H1 (cell line): ENCODE data around the gene CCDC183.

ENCODE experiments used
- BCL11A ChIP-seq, 2 experiments: IDR thresholded peaks; one replicate each; pipeline ENCODE4 v1.6.1; 2011; ENCODE audit warnings: low read depth in 2 of 2, low read length in 2 of 2, mild to moderate bottlenecking in 2 of 2
- CTCF ChIP-seq, 3 experiments: IDR thresholded peaks; 1 replicate in 2 of 3; 2 replicates in 1 of 3; pipeline versions ENCODE4 v1.5.1 to v1.6.1; 2011; ENCODE audit warnings: low read length in 3 of 3, mild to moderate bottlenecking in 3 of 3, inconsistent platforms in 2 of 3, low read depth in 1 of 3, moderate library complexity in 1 of 3; ENCODE audit not compliant: insufficient read depth in 1 of 3; ENCODE audit errors: control extremely low read depth in 1 of 3
- EZH2 ChIP-seq: fragments of 200-600 bp; sonication (generic); IDR thresholded peaks from 2 replicates; pipeline ENCODE4 v1.7.1; 2012; ENCODE audit warnings: low read depth, mild to moderate bottlenecking, moderate library complexity, low read length, inconsistent platforms; ENCODE audit not compliant: severe bottlenecking
- NANOG ChIP-seq: IDR thresholded peaks from 2 replicates; pipeline ENCODE4 v1.6.1; 2011; ENCODE audit warnings: low read length, low read depth, mild to moderate bottlenecking, inconsistent platforms; ENCODE audit not compliant: insufficient read depth, poor library complexity, severe bottlenecking
- RAD21 ChIP-seq, 2 experiments: IDR thresholded peaks in 1 of 2; conservative IDR thresholded peaks in 1 of 2; 2 replicates each; pipeline ENCODE4 v1.6.1; 2011; ENCODE audit warnings: low read depth in 2 of 2, low read length in 2 of 2, improper control_type of control experiment in 1 of 2, inconsistent platforms in 1 of 2, mild to moderate bottlenecking in 1 of 2, moderate library complexity in 1 of 2
- RNF2 ChIP-seq: fragments of 200-900, 300-1000 bp; sonication (generic); IDR thresholded peaks from 2 replicates; pipeline ENCODE4 v1.7.1; 2016; ENCODE audit warnings: borderline replicate concordance, low read depth, mild to moderate bottlenecking, antibody characterized with exemption, low read length; ENCODE audit not compliant: poor library complexity, severe bottlenecking; ENCODE audit errors: missing control alignments
- TAF1 ChIP-seq: IDR thresholded peaks from 2 replicates; pipeline ENCODE4 v1.6.1; 2011; ENCODE audit warnings: mild to moderate bottlenecking, low read depth, low read length

- TF ChIP-seq EZH2 (no peak), CTCF (IDR thresholded peaks at IDR 0.05; ENCODE audit: control extremely low read depth in 1 of 3, insufficient read depth in 1 of 3, low read depth in 1 of 3, low read length in 3 of 3) (no peak; a peak in 1 of 4 replicates), BCL11A (IDR thresholded peaks at IDR 0.05; ENCODE audit: low read depth in 2 of 2, low read length in 2 of 2) (no peak), RNF2 (no peak), TAF1 (0 out of 2 replicates have a peak, but pooled peaks have one; percentile 48), RAD21 (IDR thresholded peaks at IDR 0.05 in 1 of 2, conservative IDR thresholded peaks at IDR 0.05 in 1 of 2; ENCODE audit: low read depth in 2 of 2, low read length in 2 of 2) (no peak), NANOG (no peak)
Observed at GRCh38 chr9:136808075-136808805, 12.1 kb downstream of the CCDC183 start.
